HepG2 (cell line): ENCODE results near the gene PCGF3. TPM values are rescaled to one million over a fixed set of nuclear protein-coding genes. Genes with fewer than 3 reads are reported as not detected.

Experiments
- AGO2 ChIP-seq: fragments of 200-400 bp; formaldehyde crosslinking; optimal IDR thresholded peaks from 2 replicates; pipeline ENCODE3; 2017; ENCODE audit warnings: mild to moderate bottlenecking, low read depth, low read length, moderate library complexity
- FOXA3 ChIP-seq: IDR thresholded peaks from 2 replicates; pipeline ENCODE4 v1.6.1; 2016; ENCODE audit warnings: missing genetic modification reagents, missing compliant biosample characterization
- IKZF1 ChIP-seq: fragments of 450-650 bp; IDR thresholded peaks from 2 replicates; pipeline ENCODE4 v1.7.1; 2016
- KLF11 ChIP-seq: IDR thresholded peaks from 2 replicates; pipeline ENCODE4 v1.6.1; 2016; ENCODE audit warnings: missing compliant biosample characterization
- RNF219 ChIP-seq: sonication (generic); formaldehyde crosslinking; IDR thresholded peaks from 2 replicates; pipeline ENCODE4 v1.5.0; 2020; ENCODE audit warnings: mild to moderate bottlenecking, missing genetic modification reagents
- TAF1 ChIP-seq: sonication (generic); formaldehyde crosslinking; IDR thresholded peaks from 2 replicates; pipeline ENCODE4 v1.4.0; 2020; ENCODE audit warnings: missing genetic modification reagents
- ZFY ChIP-seq: sonication (generic); formaldehyde crosslinking; IDR thresholded peaks from 2 replicates; pipeline ENCODE4 v1.4.0; 2020; ENCODE audit warnings: missing genetic modification reagents
- ZNF33B ChIP-seq: sonication (generic); formaldehyde crosslinking; IDR thresholded peaks from 2 replicates; pipeline ENCODE4 v1.5.1; 2020; ENCODE audit warnings: mild to moderate bottlenecking, missing genetic modification reagents
- ZNF574 ChIP-seq: sonication (generic); formaldehyde crosslinking; IDR thresholded peaks from 2 replicates; pipeline ENCODE4 v1.4.0; 2020; ENCODE audit warnings: missing genetic modification reagents
- ZNF747 ChIP-seq: sonication (generic); formaldehyde crosslinking; IDR thresholded peaks from 2 replicates; pipeline ENCODE4 v1.8.1; 2023; ENCODE audit warnings: missing genetic modification reagents, mild to moderate bottlenecking, borderline replicate concordance
- polyA plus RNA-seq, 8 experiments: library from polyadenylated mRNA; depleted of rRNA in 3 of 8; stranded (reverse) in 7 of 8; unstranded in 1 of 8; fragments of >200 nt; fragmentation: Illumina TruSeq in 4 of 8; extraction: Trizol in 4 of 8; gene quantifications; 2 replicates each; pipeline versions ENCODE4 v1.2.1 to v1.2.3, GENCODE V29; 2011 to 2016; ENCODE audit warnings: low read depth in 4 of 8, missing spikeins in 1 of 8, mixed read lengths in 1 of 8; ENCODE audit not compliant: insufficient read depth in 1 of 8
- total RNA-seq, 5 experiments: library from RNA; depleted of rRNA; stranded (reverse); fragments of >200 nt; fragmentation: Illumina TruSeq; extraction: Trizol; gene quantifications; 2 replicates each; pipeline ENCODE4 v1.2.3, GENCODE V29; 2016; ENCODE audit warnings: low read depth in 1 of 5
- TF ChIP-seq, protein P1 (sequence below): sonication (generic); formaldehyde crosslinking; IDR thresholded peaks from 2 replicates; pipeline ENCODE4 v1.4.0; 2020; ENCODE audit warnings: missing genetic modification reagents
- TF ChIP-seq, protein P2 (sequence below): sonication (generic); formaldehyde crosslinking; IDR thresholded peaks from 2 replicates; pipeline ENCODE4 v1.5.1; 2020; ENCODE audit warnings: mild to moderate bottlenecking, missing genetic modification reagents, borderline replicate concordance
- TF ChIP-seq, protein P3 (sequence below): sonication (generic); formaldehyde crosslinking; conservative IDR thresholded peaks from 2 replicates; pipeline ENCODE4 v1.8.0; 2022; ENCODE audit warnings: mild to moderate bottlenecking, moderate library complexity, missing genetic modification reagents

The PCGF3 gene
- total and polyA plus RNA-seq, 2 of the 13 experiments (the other 11 are each of a cell fraction or from before 2014, with no cell fraction given): 28.6 to 66.2 TPM

GRCh38 chr4:788636-789297 lies 83.1 kb downstream of the PCGF3 start (continued):
- TF ChIP-seq, protein P1, sequence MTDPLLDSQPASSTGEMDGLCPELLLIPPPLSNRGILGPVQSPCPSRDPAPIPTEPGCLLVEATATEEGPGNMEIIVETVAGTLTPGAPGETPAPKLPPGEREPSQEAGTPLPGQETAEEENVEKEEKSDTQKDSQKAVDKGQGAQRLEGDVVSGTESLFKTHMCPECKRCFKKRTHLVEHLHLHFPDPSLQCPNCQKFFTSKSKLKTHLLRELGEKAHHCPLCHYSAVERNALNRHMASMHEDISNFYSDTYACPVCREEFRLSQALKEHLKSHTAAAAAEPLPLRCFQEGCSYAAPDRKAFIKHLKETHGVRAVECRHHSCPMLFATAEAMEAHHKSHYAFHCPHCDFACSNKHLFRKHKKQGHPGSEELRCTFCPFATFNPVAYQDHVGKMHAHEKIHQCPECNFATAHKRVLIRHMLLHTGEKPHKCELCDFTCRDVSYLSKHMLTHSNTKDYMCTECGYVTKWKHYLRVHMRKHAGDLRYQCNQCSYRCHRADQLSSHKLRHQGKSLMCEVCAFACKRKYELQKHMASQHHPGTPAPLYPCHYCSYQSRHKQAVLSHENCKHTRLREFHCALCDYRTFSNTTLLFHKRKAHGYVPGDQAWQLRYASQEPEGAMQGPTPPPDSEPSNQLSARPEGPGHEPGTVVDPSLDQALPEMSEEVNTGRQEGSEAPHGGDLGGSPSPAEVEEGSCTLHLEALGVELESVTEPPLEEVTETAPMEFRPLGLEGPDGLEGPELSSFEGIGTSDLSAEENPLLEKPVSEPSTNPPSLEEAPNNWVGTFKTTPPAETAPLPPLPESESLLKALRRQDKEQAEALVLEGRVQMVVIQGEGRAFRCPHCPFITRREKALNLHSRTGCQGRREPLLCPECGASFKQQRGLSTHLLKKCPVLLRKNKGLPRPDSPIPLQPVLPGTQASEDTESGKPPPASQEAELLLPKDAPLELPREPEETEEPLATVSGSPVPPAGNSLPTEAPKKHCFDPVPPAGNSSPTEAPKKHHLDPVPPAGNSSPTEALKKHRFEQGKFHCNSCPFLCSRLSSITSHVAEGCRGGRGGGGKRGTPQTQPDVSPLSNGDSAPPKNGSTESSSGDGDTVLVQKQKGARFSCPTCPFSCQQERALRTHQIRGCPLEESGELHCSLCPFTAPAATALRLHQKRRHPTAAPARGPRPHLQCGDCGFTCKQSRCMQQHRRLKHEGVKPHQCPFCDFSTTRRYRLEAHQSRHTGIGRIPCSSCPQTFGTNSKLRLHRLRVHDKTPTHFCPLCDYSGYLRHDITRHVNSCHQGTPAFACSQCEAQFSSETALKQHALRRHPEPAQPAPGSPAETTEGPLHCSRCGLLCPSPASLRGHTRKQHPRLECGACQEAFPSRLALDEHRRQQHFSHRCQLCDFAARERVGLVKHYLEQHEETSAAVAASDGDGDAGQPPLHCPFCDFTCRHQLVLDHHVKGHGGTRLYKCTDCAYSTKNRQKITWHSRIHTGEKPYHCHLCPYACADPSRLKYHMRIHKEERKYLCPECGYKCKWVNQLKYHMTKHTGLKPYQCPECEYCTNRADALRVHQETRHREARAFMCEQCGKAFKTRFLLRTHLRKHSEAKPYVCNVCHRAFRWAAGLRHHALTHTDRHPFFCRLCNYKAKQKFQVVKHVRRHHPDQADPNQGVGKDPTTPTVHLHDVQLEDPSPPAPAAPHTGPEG (CRISPR knock-in tag): no peak
- TF ChIP-seq, protein P2, sequence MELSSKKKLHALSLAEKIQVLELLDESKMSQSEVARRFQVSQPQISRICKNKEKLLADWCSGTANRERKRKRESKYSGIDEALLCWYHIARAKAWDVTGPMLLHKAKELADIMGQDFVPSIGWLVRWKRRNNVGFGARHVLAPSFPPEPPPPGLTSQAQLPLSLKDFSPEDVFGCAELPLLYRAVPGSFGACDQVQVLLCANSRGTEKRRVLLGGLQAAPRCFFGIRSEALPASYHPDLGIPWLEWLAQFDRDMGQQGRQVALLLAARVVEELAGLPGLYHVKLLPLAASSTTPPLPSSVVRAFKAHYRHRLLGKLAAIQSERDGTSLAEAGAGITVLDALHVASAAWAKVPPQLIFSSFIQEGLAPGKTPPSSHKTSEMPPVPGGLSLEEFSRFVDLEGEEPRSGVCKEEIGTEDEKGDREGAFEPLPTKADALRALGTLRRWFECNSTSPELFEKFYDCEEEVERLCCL: 0 out of 2 replicates have a peak, but pooled peaks have one; percentile 23
- TF ChIP-seq, protein P3, sequence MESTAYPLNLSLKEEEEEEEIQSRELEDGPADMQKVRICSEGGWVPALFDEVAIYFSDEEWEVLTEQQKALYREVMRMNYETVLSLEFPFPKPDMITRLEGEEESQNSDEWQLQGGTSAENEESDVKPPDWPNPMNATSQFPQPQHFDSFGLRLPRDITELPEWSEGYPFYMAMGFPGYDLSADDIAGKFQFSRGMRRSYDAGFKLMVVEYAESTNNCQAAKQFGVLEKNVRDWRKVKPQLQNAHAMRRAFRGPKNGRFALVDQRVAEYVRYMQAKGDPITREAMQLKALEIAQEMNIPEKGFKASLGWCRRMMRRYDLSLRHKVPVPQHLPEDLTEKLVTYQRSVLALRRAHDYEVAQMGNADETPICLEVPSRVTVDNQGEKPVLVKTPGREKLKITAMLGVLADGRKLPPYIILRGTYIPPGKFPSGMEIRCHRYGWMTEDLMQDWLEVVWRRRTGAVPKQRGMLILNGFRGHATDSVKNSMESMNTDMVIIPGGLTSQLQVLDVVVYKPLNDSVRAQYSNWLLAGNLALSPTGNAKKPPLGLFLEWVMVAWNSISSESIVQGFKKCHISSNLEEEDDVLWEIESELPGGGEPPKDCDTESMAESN (CRISPR knock-in tag): no peak
- TF ChIP-seq ZNF574 (0 out of 2 replicates have a peak, but pooled peaks have one; percentile 16), TAF1 (CRISPR knock-in tag) (0 out of 2 replicates have a peak, but pooled peaks have one; percentile 34), FOXA3 (CRISPR knock-in tag) (no peak), ZNF33B (CRISPR knock-in tag) (no peak), ZFY (CRISPR knock-in tag) (peak; percentile 25; the same call in 1 of the 2 replicates), IKZF1 (no peak), RNF219 (CRISPR knock-in tag) (no peak), AGO2 (no peak), ZNF747 (CRISPR knock-in tag) (0 out of 2 replicates have a peak, but pooled peaks have one; percentile 24), KLF11 (CRISPR knock-in tag) (no peak)
